Hepatocyte (in vitro differentiated cells): ENCODE measurements around the gene AQP12B.

ENCODE experiments used
- CTCF ChIP-seq: fragments of 200-600 bp; sonication (generic); IDR thresholded peaks from 2 replicates; pipeline ENCODE4 v1.5.1; 2016; ENCODE audit warnings: antibody characterized with exemption, mild to moderate bottlenecking; ENCODE audit not compliant: poor library complexity
- EZH2 ChIP-seq: fragments of 200-600 bp; sonication (generic); IDR thresholded peaks from 2 replicates; pipeline ENCODE4 v1.6.1; 2016; ENCODE audit warnings: antibody characterized with exemption, mild to moderate bottlenecking, borderline replicate concordance

- TF ChIP-seq CTCF (no peak), EZH2 (no peak)
Measured at GRCh38 chr2:240727439-240727838, 44.8 kb upstream of the AQP12B start.
